Measurements from ENCODE around the gene CTR9.

The CTR9 gene

DNA sequence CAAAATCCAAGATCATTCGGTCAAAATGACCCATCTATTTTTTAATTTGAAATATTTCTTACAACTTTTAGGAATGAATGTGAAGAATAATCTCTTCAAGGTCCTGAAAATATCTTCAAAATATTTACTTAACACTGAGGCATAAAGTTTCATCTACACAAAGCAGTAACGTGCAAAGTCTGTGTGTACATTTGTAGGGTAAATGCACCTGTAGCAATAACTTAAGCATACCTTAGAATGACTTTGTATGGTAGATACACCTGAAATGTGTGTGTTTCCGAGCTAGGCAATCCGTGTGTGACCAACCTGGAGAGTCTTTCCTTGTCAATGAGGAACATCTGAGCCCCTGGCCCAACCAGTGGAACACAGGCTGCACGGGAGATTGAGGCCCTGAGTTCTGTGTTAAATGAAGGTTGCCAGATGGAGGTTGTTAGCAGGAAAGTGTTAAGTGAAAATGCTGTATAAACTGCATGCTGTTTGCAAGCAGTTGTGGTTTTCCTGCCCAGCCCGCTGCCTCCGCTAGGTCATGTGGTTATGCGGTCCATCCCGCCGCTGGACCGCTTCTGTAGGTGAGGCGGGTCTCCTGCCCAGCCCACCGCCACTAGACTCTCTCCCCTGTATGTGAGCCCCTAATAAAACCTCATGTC is 7.6 kb upstream of the CTR9 start:
- DNase-seq = peak; percentile 19

DNA sequence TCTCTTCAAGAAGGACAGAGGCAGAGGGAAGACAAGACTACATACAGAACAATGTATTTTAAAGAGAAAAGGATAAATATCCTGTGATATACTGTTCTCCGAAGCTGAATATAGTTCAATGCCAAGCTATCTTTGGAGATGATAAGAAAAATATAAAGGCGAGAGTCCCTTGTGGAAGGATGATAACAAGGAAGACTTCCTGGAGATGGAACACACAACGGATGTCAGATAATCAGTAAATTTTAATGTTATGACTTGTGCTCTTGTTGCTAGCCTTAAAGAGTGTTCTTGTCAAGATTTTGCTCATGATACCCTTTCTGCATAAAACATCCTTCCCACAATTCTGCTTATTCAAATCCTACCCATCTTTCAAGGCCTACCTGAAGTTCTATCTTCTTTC is 6.8 kb upstream of the CTR9 start:
- DNase-seq = no peak

DNA sequence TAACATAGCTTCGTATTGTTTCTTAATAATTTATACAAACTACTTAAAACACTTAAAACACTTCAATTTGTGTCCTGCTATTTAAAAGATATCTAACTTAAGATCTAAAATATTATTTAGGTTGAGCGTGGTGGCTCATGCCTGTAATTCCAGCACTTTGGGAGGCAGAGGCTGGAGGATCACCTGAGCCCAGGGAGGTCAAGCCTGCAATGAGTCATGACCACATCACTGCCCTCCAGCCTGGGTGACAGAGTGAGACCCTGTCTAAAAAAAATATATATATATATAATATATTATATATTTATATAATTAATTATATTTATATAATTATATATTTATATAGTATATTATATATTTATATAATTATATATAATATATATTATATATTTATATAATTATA is 4.2 kb upstream of the CTR9 start:
- no peak for DNase-seq

DNA sequence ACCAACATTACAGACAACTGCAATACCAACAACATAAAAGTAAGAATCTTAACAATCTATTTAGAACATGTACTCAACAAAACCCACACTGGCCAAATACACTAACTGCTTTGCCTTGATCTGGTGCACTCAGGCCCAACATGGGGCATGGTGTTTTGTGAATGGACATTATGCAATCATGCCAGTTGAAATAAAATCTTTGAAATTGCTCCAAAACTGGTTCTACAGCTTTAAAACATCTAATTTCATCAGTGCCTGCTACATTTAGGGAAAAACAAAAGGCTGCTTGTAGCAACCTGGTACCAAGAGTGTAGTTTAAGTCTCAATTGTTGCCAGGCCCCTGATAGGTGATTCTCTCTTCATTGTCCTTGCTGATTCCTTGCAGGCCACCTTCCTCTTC is 3.3 kb upstream of the CTR9 start:
- DNase-seq = no peak

DNA sequence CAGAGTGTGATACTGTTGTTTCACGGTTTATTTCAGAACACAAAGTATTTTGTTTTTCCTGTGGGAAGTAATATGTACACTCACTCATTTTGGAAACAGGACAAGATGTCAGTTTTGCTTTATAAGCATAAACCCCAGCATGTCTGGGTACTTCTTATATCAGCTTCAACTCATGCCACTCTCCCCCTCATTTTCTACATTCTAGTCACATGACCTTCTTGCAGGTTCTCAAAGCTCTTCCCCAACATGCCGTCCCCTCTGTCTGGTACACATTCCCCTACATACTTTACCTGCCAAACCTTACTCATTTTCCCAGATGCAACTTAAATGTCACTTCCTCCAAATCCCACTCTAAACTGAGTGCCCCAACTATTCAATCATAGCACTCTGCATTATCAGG is 1.6 kb upstream of the CTR9 start:
- no peak for DNase-seq

DNA sequence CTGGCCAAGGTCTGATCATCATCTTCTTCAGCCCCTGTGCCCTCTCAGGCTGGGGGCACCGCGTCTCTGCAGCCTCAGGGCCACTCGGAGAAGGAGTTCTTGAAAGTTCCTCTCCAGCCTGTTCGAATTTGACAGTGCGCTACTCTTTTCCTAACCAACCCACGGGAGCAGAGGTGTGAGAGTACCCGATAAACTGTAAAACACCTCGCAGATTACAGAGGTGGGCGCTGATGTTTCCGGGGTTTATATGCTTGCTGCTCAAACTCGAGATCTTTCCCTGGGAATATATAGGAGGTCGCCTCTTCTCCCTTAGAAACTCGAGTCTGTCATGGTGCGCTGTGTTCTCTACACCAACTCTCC is 515 bp downstream of the CTR9 start:
- peak; percentile 10 for DNase-seq

DNA sequence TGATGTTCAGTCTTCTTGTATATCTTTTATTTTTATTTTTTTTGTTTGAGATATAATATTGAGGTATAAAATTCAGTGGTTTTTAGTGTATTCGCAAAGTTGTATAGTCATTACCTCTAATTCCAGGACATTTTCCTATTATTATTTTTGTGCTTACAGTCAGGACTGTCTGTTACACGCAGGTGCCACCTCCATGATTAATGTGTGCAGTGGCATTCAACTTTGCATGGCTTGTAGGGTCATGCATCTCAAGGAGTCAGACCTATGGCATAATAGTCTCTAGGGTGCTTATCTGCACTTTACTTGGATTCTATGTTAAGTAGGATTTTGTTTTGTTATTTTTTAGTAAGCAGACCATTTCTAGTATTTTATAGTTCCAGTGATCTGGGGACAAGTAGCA is 1.0 kb downstream of the CTR9 start:
- no peak for DNase-seq

DNA sequence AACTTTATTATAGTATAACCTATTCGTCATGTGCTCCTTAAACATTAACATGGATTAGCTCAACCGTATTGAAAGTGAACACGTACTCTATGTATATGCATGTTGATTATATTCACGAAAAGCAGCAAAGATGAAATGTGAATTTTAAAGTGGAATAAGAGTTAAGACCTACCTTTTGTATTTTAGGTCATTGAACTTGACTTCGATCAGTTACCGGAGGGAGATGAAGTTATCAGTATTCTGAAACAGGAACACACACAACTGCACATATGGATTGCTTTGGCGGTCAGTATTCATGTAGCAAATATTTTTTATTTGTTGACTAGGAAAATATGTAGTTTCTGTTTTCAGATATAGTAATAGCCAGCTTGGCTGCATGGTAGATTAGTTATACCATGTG is 1.4 kb downstream of the CTR9 start:
- DNase-seq = no peak

DNA sequence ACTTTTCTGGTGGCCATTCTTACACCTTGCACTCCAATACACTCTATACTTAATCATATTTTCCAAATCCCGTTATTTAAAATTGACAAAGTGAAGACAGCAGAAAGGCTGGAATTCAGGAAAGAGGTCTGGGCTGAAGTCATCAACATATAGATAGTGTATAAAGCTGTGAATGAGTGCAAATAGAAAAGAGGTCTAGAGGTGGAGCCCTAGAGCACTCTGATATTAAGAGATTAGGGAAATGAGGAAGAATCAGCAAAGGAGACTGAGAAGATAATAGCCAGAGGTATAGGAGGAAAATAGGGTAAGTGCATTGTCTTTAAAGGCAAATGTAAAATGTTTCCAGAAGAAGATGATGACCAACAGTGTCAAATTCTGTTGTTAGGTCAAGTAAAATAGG is 7.9 kb downstream of the CTR9 start:
- no peak for DNase-seq

DNA sequence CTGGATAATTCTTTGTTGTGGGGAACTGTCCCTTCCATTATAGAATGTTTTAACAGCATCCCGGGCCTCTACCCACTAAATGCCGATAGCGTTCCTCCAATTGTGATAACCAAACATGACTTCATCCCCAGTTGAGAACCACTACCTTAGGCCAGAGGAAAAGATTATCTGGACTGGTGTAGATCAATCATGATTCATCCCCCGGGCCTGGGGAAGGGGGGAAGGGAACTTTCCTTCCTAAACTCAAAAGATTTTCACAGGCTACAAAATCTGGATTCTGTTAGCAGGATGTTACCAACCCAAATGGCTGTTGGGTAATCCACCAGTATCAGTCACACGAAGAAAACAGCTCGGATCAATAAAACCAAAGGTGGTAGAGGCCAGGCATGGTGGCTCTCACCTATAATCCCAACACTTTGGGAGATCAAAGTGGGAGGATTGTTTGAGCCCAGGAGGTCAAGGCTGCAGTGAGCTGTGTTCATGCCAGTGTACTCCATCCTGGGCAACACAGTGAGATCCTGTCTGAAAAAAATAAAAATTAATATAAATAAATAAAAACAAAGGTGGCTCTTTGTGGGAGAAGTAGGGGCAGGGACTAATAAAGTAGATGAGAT is 10.1 kb downstream of the CTR9 start:
- no peak for DNase-seq

DNA sequence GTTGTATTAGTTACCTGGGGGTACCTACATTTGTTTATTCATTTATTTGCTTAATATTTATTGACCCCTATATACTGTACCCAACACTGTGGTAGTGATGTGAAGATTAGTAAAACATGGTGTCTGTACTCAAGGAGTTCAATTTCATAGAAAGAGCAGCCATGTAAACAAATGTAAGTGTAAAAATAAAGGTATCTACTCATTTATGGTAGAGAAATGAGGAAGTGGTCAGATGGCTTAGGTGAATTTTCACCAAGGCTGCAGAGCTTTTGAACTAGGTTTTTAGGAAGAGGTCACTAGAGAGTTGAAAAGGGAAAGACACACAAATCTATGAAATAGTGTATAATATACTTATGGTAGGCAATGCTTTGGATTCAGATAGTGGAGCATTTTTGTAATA is 11.1 kb downstream of the CTR9 start:
- peak; percentile 34 for DNase-seq

DNA sequence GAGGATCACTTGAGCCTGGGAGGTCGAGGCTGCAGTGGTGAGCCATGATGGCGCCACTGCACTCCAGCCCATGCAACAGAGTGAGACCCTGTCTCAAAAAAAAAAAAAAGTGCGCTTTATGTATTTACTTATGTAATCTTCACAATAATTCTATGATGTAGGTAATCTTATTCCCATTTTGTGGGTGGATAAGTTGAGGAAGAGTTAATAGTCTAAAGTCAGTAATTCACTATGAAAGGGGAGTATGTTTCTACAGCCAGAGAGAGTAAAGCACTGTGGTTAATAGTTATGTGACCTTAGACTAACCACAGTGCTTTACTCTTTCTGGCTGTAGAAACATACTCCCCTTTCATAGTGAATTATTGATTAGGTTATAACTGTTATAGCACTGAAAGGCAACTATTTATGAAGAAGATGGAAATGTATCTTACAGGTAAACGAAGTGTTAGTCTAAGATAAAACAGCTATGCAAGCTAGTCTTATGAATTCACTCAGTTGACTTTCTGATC is 11.9 kb downstream of the CTR9 start:
- DNase-seq = no peak

DNA sequence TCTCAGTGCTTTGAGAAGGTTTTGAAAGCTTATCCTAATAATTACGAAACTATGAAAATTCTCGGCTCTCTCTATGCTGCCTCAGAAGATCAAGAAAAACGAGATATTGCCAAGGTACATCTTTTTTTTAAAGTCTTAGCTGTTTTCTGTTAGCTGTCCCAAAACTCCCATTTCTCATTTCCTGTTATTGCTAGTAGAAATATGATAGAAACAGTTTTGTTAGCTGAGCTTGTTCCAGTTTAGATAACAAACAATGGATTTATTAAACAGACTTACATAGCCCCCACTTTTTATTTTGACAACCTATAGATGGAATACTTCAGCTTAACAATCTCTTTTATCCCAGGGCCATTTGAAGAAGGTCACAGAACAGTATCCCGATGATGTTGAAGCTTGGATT is 12.7 kb downstream of the CTR9 start:
- no peak for DNase-seq

DNA sequence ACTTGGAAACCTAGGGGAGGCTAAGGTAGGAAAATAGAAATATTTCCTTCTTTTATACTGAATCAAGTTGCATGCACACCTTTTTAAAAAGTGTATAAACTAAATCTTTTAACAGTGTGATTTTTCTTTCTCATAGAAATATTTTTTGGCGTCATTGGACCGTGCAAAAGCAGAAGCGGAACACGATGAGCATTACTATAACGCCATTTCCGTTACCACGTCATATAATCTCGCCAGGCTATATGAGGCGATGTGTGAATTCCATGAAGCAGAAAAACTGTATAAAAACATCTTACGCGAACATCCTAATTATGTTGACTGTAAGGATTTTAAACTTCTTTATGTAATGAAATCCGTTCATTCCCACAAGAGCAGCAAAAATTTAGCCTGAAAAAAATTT is 13.4 kb downstream of the CTR9 start:
- DNase-seq = no peak

DNA sequence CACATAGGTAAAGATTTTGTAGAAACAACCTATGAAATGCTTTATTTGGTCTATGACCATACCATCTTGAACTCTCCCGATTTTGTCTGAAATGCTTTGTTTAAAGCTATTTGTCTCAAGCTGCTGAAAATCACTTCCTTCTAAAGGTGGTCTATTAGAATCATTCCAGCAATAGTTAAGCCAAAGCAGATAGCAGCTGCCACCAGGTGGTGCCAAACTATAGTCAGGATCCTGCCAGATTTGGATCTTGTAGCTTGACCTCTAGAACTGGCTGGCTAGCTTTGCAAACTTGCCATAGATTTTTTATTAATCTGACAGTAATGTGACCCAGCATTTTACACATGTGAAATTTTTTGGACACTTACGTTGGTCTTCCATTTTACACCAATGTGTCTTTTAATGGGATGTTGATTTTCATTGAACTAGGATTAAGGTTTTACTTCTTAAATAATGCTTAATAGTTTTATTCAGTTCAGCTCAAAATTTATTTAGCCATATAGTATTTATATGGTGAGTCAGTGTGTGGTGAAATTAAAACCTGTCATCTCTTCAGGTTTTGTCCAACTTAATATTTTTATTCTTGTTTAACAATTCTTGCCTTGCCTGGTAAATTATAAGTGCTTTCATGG is 19.7 kb downstream of the CTR9 start:
- peak; percentile 30 for DNase-seq

DNA sequence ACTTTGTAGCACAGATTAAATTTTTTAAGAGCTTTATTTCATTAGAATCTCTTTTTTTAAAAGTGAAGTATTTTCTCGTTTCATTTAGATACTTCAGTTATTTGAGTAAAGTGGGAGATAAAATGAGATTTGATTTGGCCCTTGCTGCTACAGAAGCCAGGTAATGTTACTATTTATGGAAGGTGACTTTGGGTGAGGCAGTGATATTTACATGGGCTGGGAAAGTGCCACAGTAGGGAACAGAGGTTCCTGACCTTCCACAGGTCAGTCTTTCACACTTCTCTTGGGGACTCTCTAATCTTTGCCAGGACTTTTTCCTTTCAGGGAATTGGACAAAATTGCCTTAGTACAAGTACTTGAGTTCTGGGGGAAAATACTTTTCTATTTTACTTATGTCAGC is 20.4 kb downstream of the CTR9 start:
- DNase-seq = no peak

DNA sequence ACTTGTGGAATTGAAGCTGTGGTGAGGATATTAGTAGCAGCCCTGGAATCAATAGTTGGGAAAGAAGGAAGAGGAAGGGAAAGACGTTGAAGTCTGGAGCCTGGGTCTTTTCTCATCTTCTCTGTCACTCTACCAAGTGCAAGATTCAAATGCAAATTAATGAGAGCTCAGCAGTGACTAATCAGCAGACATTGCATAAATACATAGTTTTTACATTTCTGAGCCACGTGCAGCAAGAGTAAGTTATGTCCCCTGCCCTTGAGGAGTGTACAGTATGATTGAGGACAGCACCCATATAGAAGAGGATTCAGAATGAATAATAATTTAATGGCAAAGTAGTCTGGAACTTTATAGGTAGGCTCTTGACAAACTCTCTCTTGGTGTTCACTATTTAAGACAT is 23.8 kb downstream of the CTR9 start:
- DNase-seq = no peak

DNA sequence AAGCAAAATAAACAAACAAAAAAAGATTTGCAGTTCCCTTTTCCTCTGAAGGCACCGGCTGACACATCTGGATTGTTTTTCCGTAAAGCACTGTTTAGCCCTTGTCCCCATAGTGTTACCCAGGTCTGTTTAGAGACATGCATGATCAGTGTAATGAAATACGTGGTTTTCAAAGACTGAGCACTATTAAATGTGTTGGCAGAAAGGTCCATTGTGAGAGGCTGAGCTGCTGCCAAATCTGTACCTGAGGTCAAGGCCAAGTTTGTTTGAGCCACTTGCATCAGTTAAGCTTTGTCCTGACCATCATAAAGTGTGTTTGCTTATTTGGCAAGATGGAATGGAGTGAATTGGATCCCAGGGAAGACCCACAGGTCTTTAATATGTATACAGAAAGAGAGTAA is 26.3 kb downstream of the CTR9 start:
- DNase-seq = no peak

DNA sequence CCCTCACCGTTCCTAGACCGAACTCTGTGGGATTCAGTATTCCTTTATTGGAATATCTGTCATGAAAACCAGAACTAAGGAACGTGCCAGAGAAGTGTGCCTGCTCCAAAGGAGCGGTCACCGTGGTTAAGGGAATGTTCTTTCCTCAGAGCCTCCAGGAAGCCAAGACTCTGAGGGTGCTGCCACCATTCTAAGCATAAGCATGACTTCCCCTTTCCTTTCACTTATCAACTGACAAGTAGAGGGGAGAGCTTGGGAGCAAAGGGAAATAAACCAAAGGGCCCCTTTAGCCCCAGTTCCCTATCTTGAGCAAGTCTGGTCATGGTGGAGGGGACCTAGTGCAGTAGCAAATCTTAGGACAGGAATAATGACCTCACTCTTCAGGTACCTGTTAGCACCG is 26.8 kb downstream of the CTR9 start:
- DNase-seq = no peak

DNA sequence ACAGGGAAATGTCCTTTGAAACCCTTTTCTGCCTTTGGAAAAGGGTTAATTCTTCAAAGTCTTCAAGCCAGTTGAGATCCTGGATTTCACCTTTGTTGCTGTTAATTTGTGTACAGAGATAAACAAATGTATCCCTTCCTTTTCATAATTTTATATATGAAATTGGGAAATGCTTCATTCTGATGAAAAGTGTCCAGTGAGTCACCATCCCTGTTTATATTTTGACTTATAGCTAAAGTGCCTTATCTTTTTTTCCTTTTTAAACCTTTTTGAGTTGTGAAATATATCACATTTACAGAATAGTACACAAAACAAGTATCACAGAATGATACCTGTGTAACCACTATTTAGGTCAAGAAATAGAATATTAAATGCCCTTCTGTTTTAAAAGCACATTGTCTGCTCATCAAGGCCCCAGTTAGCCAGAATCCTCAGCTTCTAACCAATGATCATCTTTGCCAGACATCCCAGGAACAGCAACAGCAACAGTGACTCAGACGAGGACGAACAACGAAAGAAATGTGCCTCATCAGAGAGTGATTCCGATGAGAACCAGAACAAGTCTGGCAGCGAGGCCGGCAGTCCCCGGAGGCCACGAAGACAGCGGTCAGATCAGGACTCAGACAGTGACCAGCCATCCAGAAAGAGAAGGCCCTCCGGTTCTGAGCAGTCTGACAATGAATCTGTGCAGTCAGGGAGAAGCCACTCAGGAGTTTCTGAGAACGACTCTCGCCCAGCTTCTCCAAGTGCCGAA is 27.3 kb downstream of the CTR9 start:
- no peak for DNase-seq

DNA sequence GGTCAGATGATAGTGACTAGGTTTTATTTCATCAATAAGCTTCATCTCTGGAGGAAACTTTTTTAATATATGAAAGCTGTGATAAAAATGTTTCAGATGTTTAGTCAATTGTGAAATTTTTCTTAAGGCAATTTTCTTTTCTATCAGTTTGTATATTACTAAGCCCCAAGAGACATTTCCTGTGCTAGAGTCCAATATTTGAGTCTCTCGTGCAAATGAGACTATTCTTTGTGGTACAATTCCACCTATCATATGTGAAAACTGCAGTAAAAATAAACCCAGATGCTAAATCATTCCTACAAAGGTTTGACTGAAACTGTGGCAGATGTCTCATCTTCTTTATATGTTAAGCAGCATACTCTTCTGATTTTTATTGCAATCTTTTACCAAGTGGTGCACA is 28.0 kb downstream of the CTR9 start:
- no peak for DNase-seq

DNA sequence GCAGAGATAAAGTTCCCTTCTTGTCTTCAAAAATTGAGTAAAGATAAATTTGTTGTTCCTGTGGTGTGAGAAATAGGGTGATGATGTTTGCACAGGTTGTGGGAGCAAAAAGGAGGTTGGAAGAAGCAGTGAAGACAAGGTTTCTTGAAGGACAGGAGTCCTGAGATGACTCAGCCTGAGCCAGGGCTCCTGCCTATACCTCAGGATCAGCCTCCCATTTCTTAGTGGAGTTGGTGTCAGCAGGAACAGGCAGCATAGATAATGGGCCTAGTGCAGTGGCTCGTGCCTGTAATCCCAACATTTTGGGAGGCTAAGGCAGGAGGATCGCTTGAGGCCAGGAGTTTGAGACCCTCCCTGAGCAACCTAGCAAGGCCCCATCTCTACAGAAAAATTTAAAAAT is 29.0 kb downstream of the CTR9 start:
- DNase-seq = no peak

DNA sequence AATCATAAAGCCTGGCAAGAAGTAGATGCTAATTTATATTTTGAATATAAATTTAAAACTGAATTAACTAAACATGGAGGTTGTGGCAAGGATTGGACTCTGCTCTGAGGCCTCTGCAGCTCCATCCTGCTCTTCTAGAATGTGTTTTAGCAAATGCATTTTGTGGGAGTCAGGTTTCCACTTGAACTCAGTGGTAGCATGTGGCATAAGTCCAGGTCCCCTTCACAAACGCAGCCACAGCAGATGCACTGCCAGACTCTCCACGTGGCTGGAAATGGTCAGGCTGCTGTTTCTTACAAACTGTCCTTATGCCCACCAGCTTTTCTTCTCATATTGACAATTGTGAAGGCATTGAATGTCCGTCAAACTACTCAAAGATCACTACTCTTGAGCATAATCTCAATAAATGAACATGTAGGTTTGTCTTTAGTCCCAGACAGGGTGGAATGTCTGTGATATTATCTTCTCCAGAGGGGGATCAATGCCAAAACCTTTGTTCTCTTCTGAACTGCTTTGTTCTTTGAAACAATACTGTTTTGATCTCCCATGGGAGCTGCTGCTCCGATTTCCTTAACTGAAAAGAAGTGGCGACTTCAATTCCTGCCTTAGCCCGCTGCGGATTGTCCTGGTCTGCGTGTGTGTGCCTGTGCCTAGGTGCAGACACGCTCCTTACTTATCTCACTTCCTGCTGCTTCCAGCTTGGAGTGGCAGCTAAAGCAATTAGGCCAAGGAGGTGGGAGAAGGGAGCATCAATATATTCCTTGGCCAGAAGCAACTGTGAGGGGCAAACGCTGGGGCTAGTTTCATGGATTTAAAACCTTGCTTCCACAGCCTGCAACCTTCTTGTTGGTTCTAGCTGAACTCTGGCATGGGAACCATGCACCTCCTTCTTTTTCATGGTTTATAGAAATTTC is 33.4 kb downstream of the CTR9 start:
- DNase-seq = no peak
